Gastroesophageal sphincter (tissue), 4 donors: ENCODE measurements around the gene STK16. TPM values are rescaled to one million over a fixed set of nuclear protein-coding genes. Genes with fewer than 3 reads are reported as not detected.

Source experiments
- ATAC-seq: fragments of 150-250 bp; one replicate; pipeline ENCODE4 v1.9.1; 2016; ENCODE audit warnings: mild to moderate bottlenecking, moderate library complexity
- H3K27ac ChIP-seq, 4 donors: fragments of 200-600 bp; sonication (generic) in 3 of 4; 1 replicate in 3 of 4; 2 replicates in 1 of 4; pipeline ENCODE4 v1.5.1; 2016 to 2019
- H3K27me3 ChIP-seq: fragments of 200-600 bp; sonication (generic); one replicate; pipeline ENCODE4 v1.5.1; 2019
- H3K36me3 ChIP-seq, 2 donors: fragments of 200-600 bp; sonication (generic); one replicate each; pipeline ENCODE4 v1.5.1; 2019; ENCODE audit warnings: control low read depth in 1 of 2
- H3K4me1 ChIP-seq, 3 donors: fragments of 200-600 bp; sonication (generic); 1 replicate in 2 of 3; 2 replicates in 1 of 3; pipeline ENCODE4 v1.5.1; 2016 to 2019; ENCODE audit warnings: control low read depth in 2 of 3
- H3K4me3 ChIP-seq, 2 donors: fragments of 200-600 bp; sonication (generic); one replicate each; pipeline ENCODE4 v1.5.1; 2019; ENCODE audit warnings: mild to moderate bottlenecking in 1 of 2, moderate library complexity in 1 of 2
- H3K9me3 ChIP-seq, 3 donors: fragments of 200-600 bp; sonication (generic); one replicate each; pipeline ENCODE4 v1.5.1; 2017 to 2019; ENCODE audit warnings: control low read depth in 2 of 3
- EP300 ChIP-seq: sonication (generic); formaldehyde crosslinking; IDR thresholded peaks from one replicate; pipeline ENCODE4 v1.6.1; 2017; ENCODE audit warnings: antibody characterized with exemption, mild to moderate bottlenecking
- POLR2A ChIP-seq, 2 donors: fragments of 450-650 bp; IDR thresholded peaks; one replicate each; pipeline ENCODE4 v1.6.1; 2017; ENCODE audit warnings: antibody characterized with exemption in 2 of 2, mild to moderate bottlenecking in 2 of 2, moderate library complexity in 1 of 2
- POLR2AphosphoS5 ChIP-seq: sonication (generic); formaldehyde crosslinking; IDR thresholded peaks from one replicate; pipeline ENCODE4 v1.6.1; 2017; ENCODE audit warnings: antibody characterized with exemption
- WGBS, 2 donors: methylation state at CpG; one replicate each; pipeline ENCODE4 v1.1.5; 2018; ENCODE audit warnings: low coverage in 1 of 2; 5-methylcytosine and 5-hydroxymethylcytosine counted together
- total RNA-seq, 4 donors: library from RNA; depleted of rRNA; stranded (reverse); fragments of >200 nt; gene quantifications; one replicate each; pipeline ENCODE4 v1.1.0, GENCODE V29; 2016
- TF ChIP-seq, protein P1 (sequence below), 4 experiments: fragments of 200-600 bp in 2 of 4; fragments of 450-650 bp in 2 of 4; sonication (generic) in 1 of 4; IDR thresholded peaks; one replicate each; pipeline ENCODE4 v1.5.1; 2017 to 2019; ENCODE audit warnings: antibody characterized with exemption in 4 of 4, mild to moderate bottlenecking in 2 of 4, moderate library complexity in 2 of 4

Gene STK16
- total RNA-seq, 4 donors from 2014 or later, result 10.2 to 14.0 (median 11.6) TPM

DNA sequence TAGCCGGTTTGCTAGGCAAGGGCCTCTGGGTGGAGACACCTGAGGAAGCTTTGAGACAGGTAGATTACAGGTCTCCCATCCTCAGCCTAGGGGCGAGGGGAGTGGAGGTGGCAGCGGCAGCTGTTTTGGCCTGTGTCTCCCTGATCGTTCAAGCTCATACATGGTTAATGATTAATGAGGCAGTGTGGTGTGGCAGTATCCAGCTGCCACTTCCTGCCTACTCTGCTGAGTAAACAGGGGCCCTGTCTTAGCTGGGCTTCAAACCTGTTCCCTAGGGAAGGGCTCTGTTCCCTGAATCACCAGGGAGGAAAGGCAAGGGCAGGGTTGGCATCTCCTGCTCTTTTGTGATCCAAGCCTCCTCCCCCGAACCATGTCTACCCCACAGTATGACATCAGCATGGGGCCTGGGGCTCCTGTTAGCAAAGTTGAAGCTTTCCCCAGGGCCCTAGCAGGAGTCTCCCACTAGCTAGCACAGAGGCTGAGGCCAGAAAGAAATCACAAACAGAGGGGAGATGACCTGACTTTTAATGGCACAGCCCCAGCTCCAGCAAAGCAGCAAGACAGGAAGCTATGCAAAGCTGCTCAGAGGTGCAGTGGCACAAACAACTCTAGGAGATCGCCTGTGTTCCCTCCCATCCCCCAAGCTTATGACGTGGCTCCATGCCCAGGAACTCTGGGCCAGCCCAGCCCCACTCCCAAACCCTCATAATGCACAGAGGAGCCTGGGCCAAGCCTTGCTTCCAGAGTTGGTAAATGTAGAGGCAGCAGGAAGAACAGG is 4.1 kb downstream of the STK16 start:
- Histone ChIP-seq H3K4me1 (peaks cover 3 to 89% (median 29%) of the 10 kb centered on the region in 3 donors), H3K9me3 (no peaks in the 10 kb centered on the region), H3K27me3 (no peaks in the 10 kb centered on the region), H3K36me3 (peaks cover 0 to 47% of the 10 kb centered on the region in 2 donors), H3K4me3 (peak overlapping the region in 1 of 2 donors; percentile 1), H3K27ac (peak overlapping the region; percentile 45 to 90 (median 88))
- WGBS, 2 donors, result 0% methylated on average over 1 of the region's 7 CpGs; no CpG with 5 or more reads in 1 of the 2 donors
- peak; percentile 46 for ATAC-seq
- TF ChIP-seq POLR2AphosphoS5 (peak; percentile 46), POLR2A (IDR thresholded peaks at IDR 0.05) (no peak)
- TF ChIP-seq, protein P1, sequence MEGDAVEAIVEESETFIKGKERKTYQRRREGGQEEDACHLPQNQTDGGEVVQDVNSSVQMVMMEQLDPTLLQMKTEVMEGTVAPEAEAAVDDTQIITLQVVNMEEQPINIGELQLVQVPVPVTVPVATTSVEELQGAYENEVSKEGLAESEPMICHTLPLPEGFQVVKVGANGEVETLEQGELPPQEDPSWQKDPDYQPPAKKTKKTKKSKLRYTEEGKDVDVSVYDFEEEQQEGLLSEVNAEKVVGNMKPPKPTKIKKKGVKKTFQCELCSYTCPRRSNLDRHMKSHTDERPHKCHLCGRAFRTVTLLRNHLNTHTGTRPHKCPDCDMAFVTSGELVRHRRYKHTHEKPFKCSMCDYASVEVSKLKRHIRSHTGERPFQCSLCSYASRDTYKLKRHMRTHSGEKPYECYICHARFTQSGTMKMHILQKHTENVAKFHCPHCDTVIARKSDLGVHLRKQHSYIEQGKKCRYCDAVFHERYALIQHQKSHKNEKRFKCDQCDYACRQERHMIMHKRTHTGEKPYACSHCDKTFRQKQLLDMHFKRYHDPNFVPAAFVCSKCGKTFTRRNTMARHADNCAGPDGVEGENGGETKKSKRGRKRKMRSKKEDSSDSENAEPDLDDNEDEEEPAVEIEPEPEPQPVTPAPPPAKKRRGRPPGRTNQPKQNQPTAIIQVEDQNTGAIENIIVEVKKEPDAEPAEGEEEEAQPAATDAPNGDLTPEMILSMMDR (IDR thresholded peaks at IDR 0.05), result no peak

GRCh38 chr2:219250049-219250781 is 4.9 kb downstream of the STK16 start:
- ATAC-seq, result no peak
- H3K4me3 ChIP-seq, result no peak overlapping the region
- WGBS, 2 donors, result 63 to 74% methylated on average over 3 to 15 of the region's 22 CpGs
- peak overlapping the region; percentile 17 to 90 (median 88) for H3K27ac ChIP-seq
- TF ChIP-seq POLR2A (IDR thresholded peaks at IDR 0.05) (no peak), EP300 (no peak), POLR2AphosphoS5 (no peak)
- TF ChIP-seq, protein P1 (IDR thresholded peaks at IDR 0.05), result no peak
- H3K36me3 ChIP-seq, result peaks cover 0 to 47% of the 10 kb centered on the region in 2 donors
- no peaks in the 10 kb centered on the region for H3K27me3 ChIP-seq
- no peaks in the 10 kb centered on the region for H3K9me3 ChIP-seq
- peaks cover 3 to 90% (median 34%) of the 10 kb centered on the region in 3 donors for H3K4me1 ChIP-seq

DNA sequence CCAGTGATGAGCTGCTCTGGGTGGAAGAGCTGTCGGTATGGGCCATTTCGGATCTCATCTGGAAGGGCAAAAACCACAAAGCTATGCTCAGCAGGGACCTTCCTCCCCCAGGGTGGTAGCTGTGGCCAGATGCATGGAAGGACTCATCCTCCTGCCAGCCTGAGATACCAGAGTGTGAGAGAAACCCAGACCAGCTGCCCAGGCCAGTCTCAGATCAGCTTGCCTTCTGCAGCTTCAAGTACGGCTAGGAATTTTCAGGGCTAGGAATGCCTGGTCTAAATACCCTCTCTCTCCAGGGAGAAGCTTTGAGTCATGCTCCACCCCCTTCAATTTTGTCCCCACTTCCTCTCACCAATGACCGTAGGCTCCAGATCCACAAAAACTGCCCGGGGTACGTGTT is 6.4 kb downstream of the STK16 start:
- H3K9me3 ChIP-seq, result no peaks in the 10 kb centered on the region
- no peaks in the 10 kb centered on the region for H3K27me3 ChIP-seq
- no peak for TF ChIP-seq EP300
- no peak for TF ChIP-seq POLR2A (IDR thresholded peaks at IDR 0.05)
- no peak for TF ChIP-seq POLR2AphosphoS5
- TF ChIP-seq, protein P1 (IDR thresholded peaks at IDR 0.05), result no peak
- H3K4me1 ChIP-seq, result peaks cover 0 to 80% (median 26%) of the 10 kb centered on the region in 3 donors
- ATAC-seq, result no peak
- peak overlapping the region in 3 of 4 donors; percentile 87 to 90 (median 88) for H3K27ac ChIP-seq
- no CpG with 5 or more reads among the region's 6 CpGs for WGBS, 2 donors
- no peak overlapping the region for H3K4me3 ChIP-seq
- H3K36me3 ChIP-seq, result peaks cover 0 to 46% of the 10 kb centered on the region in 2 donors

DNA sequence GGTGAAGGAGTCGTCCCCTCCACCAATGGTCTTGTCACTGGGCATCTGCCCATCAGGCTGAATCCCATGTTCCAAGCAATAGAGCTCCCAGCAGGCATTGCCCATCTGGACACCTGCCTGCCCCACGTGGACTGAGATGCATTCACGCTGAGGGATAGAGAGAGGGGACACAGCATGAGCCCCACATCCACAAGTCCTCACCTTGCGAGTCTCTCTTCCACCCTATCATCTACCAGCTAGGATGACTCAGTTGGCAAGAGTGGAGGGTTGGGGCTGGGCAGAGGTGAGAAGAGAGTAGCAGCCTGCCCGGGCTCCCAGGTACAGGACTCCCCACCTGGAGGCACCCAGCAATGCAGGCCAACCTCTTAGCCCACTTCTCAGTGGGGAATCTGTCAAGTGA is 6.8 kb downstream of the STK16 start:
- TF ChIP-seq EP300, result no peak
- TF ChIP-seq, protein P1 (IDR thresholded peaks at IDR 0.05), result no peak
- TF ChIP-seq POLR2AphosphoS5, result no peak
- no peak for TF ChIP-seq POLR2A (IDR thresholded peaks at IDR 0.05)
- H3K36me3 ChIP-seq, result peaks cover 0 to 42% of the 10 kb centered on the region in 2 donors
- WGBS, 2 donors, result 65% methylated on average over 2 of the region's 5 CpGs; no CpG with 5 or more reads in 1 of the 2 donors
- peak overlapping the region in 1 of 2 donors; percentile 66 for H3K4me3 ChIP-seq
- no peaks in the 10 kb centered on the region for H3K9me3 ChIP-seq
- peak overlapping the region in 3 of 4 donors; percentile 87 to 90 (median 88) for H3K27ac ChIP-seq
- H3K27me3 ChIP-seq, result no peaks in the 10 kb centered on the region
- ATAC-seq, result no peak
- peaks cover 0 to 75% (median 26%) of the 10 kb centered on the region in 3 donors for H3K4me1 ChIP-seq
